K562 (cell line): ENCODE measurements around the gene ZFP37. TPM values are rescaled to one million over a fixed set of nuclear protein-coding genes. Genes with fewer than 3 reads are reported as not detected.

ENCODE experiments used
- ETS1 ChIP-seq: conservative IDR thresholded peaks from 2 replicates; pipeline ENCODE4 v1.6.1; 2011; ENCODE audit warnings: low read depth, mild to moderate bottlenecking, low read length; ENCODE audit not compliant: control insufficient read depth
- GTF2A2 ChIP-seq: IDR thresholded peaks from 2 replicates; pipeline ENCODE4 v1.6.1; 2016; ENCODE audit warnings: mild to moderate bottlenecking, missing genetic modification characterization, missing compliant biosample characterization
- MGA ChIP-seq: fragments of 450-650 bp; IDR thresholded peaks from 2 replicates; pipeline ENCODE4 v1.6.1; 2016; ENCODE audit warnings: mild to moderate bottlenecking, moderate library complexity
- RBM17 ChIP-seq: fragments of 200-400 bp; formaldehyde crosslinking; IDR thresholded peaks from 2 replicates; pipeline ENCODE4 v1.6.1; 2017; ENCODE audit warnings: low read depth, mild to moderate bottlenecking, low read length, borderline replicate concordance
- TRIM24 ChIP-seq, 2 experiments: fragments of 450-650 bp; IDR thresholded peaks; 2 replicates each; pipeline ENCODE4 v1.6.1; 2016
- TRIM28 ChIP-seq: fragments of 450-650 bp; IDR thresholded peaks from 2 replicates; pipeline ENCODE4 v1.6.1; 2017
- XRCC3 ChIP-seq: fragments of 450-650 bp; IDR thresholded peaks from 2 replicates; pipeline ENCODE4 v1.6.1; 2017; ENCODE audit warnings: mild to moderate bottlenecking, moderate library complexity
- ZC3H8 ChIP-seq: fragments of 450-650 bp; IDR thresholded peaks from 2 replicates; pipeline ENCODE4 v1.6.1; 2017
- ZNF408 ChIP-seq: fragments of 250-450 bp; sonication (Bioruptor Pico); IDR thresholded peaks from 2 replicates; pipeline ENCODE4 v1.4.0; 2020; ENCODE audit warnings: low read depth, mild to moderate bottlenecking, moderate library complexity
- ZNF699 ChIP-seq: fragments of 250-450 bp; sonication (Bioruptor Pico); IDR thresholded peaks from 2 replicates; pipeline ENCODE4 v1.8.0; 2021; ENCODE audit warnings: mild to moderate bottlenecking, moderate library complexity; ENCODE audit not compliant: insufficient replicate concordance
- polyA plus RNA-seq, 8 experiments: library from polyadenylated mRNA; depleted of rRNA in 4 of 8; stranded (reverse) in 5 of 8; unstranded in 3 of 8; fragments of >200 nt; fragmentation: Nextera tagmentation in 2 of 8; fragmentation: Illumina TruSeq in 1 of 8; extraction: Ambion mirVana in 2 of 8; extraction: Trizol in 1 of 8; gene quantifications; 2 replicates each; pipeline versions ENCODE4 v1.2.1 to v1.2.3, GENCODE V29; 2011 to 2014; ENCODE audit warnings: inconsistent platforms in 1 of 8, missing spikeins in 1 of 8
- total RNA-seq, 7 experiments: library from RNA; depleted of rRNA in 6 of 7; stranded (reverse); fragments of >200 nt in 6 of 7; fragmentation: Illumina TruSeq in 2 of 7; extraction: Trizol in 2 of 7; gene quantifications; 2 replicates each; pipeline versions ENCODE4 v1.2.1 to v1.2.3, GENCODE V29; 2011 to 2021; ENCODE audit warnings: low replicate concordance in 1 of 7

The ZFP37 gene
- total and polyA plus RNA-seq, 9 of the 15 experiments (the other 6 are each of a cell fraction or from before 2014, with no cell fraction given), result 0.03 to 0.33 (median 0.14) TPM; not detected in 1

DNA sequence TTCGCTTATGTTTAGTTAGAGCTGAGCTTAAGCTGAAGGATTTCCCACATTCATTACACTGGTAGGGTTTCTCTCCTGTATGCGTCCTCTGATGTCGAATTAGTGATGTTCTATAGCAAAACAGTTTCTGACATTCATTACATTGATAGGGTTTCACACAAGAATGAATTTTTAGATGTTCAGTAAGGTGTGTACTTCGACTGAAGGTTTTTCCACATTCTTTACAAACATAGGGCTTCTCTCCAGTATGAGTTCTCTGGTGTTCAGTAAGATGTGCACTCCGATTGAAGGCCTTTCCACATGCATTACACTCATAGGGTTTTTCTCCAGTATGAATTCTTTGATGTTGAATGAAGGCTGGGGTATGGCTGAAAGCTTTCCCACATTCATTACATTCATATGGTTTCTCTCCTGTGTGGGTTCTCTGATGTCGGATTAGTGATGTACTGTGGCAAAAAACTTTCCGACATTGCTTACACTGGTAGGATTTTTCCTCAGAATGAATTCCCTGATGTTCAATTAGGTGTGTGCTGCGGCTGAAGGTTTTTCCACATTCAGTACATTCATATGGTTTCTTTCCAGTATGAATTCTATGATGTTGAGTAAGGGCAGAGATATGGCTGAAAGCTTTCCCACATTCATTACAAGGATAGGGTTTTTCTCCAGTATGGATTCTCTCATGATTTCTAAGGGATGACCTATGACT, 59.1 kb downstream of the ZFP37 start (continued):
- TF ChIP-seq XRCC3 (peak; percentile 76; the same call in 1 of the 2 replicates), ZC3H8 (no peak), ZNF408 (no peak), RBM17 (no peak), TRIM28 (peak; percentile 93), GTF2A2 (tag) (no peak), TRIM24 (IDR thresholded peaks at IDR 0.05) (0 out of 4 replicates have a peak, but pooled peaks of 1 of the 2 experiments have one; percentile 33), MGA (no peak), ZNF699 (CRISPR knock-in tag) (no peak), ETS1 (no peak)
